CD4-positive, alpha-beta memory T cell (primary cell): ENCODE measurements around the gene PRDM2. TPM values are rescaled to one million over a fixed set of nuclear protein-coding genes. Genes with fewer than 3 reads are reported as not detected.

Experiments
- CTCF ChIA-PET: fragments of 350-600 bp; sonication (Branson Sonifier 250); formaldehyde crosslinking; loops from one replicate; lab custom pipeline; 2021; ENCODE audit warnings: inconsistent platforms; ENCODE audit not compliant: partially characterized antibody; lab: Charles Lee
- POLR2A ChIA-PET: fragments of 350-600 bp; sonication (Branson Sonifier 250); formaldehyde crosslinking; loops from one replicate; lab custom pipeline; 2021; ENCODE audit not compliant: partially characterized antibody; lab: Charles Lee
- DNase-seq, 5 donors: peaks; one replicate each; pipeline versions ENCODE4 v3.0.0 to v3.0.0-alpha.2; 2020 to 2022; ENCODE audit warnings: mixed read lengths in 1 of 5
- H3K27ac ChIP-seq: one replicate; pipeline ENCODE4 v1.7.0; 2013; ENCODE audit warnings: low read depth, low read length
- H3K27me3 ChIP-seq: 2 replicates; pipeline ENCODE4 v1.7.0; 2013; ENCODE audit warnings: mild to moderate bottlenecking, low read length, moderate library complexity; ENCODE audit not compliant: insufficient read depth
- H3K36me3 ChIP-seq: 2 replicates; pipeline ENCODE4 v1.7.0; 2013; ENCODE audit warnings: mild to moderate bottlenecking, low read length, moderate library complexity; ENCODE audit not compliant: insufficient read depth
- H3K4me1 ChIP-seq: 2 replicates; pipeline ENCODE4 v1.7.0; 2013; ENCODE audit warnings: mild to moderate bottlenecking, low read length, moderate library complexity; ENCODE audit not compliant: insufficient read depth
- H3K4me3 ChIP-seq, 2 donors: one replicate each; pipeline ENCODE4 v1.7.0; 2013; ENCODE audit warnings: low read length in 2 of 2, mild to moderate bottlenecking in 1 of 2
- H3K9me3 ChIP-seq, 2 donors: one replicate each; pipeline ENCODE4 v1.7.0; 2013; ENCODE audit warnings: low read length in 2 of 2, control low read depth in 1 of 2; ENCODE audit not compliant: control insufficient read depth in 1 of 2
- H3K27ac Mint-ChIP-seq, 7 donors: one replicate each; pipeline ENCODE4 v1.8.0; 2020 to 2021; ENCODE audit warnings: mixed read lengths in 7 of 7, mild to moderate bottlenecking in 6 of 7, inconsistent platforms in 3 of 7, moderate library complexity in 3 of 7
- H3K27me3 Mint-ChIP-seq, 2 donors: one replicate each; pipeline ENCODE4 v1.8.0; 2020 to 2021; ENCODE audit warnings: mixed read lengths in 2 of 2
- H3K36me3 Mint-ChIP-seq, 2 donors: one replicate each; pipeline ENCODE4 v1.8.0; 2020 to 2021; ENCODE audit warnings: mixed read lengths in 2 of 2, inconsistent platforms in 1 of 2, mild to moderate bottlenecking in 1 of 2
- H3K4me1 Mint-ChIP-seq, 4 donors: one replicate each; pipeline ENCODE4 v1.8.0; 2020 to 2021; ENCODE audit warnings: mixed read lengths in 4 of 4, mild to moderate bottlenecking in 1 of 4
- H3K4me3 Mint-ChIP-seq, 8 donors: one replicate each; pipeline ENCODE4 v1.8.0; 2020 to 2021; ENCODE audit warnings: mixed read lengths in 8 of 8, mild to moderate bottlenecking in 7 of 8, moderate library complexity in 6 of 8, inconsistent platforms in 3 of 8
- H3K9me3 Mint-ChIP-seq, 8 donors: one replicate each; pipeline ENCODE4 v1.8.0; 2020 to 2021; ENCODE audit warnings: mixed read lengths in 8 of 8, mild to moderate bottlenecking in 5 of 8, inconsistent platforms in 3 of 8, moderate library complexity in 1 of 8
- intact Hi-C: fragments of 100-400 bp; cut with micrococcal nuclease; formaldehyde crosslinking; loops from one replicate; pipeline ENCODE4 v1.15.1; 2023
- polyA plus RNA-seq, 2 donors: library from polyadenylated mRNA; unstranded; fragments of 300-500 nt; fragmentation: Illumina TruSeq; gene quantifications; one replicate each; pipeline ENCODE4 v1.2.3, GENCODE V29; 2021
- total RNA-seq, 2 experiments: library from RNA; stranded (reverse); gene quantifications; one replicate each; pipeline ENCODE4 v1.2.3, GENCODE V29; 2021

The PRDM2 gene
- total and polyA plus RNA-seq, 4 experiments from 2014 or later: 6.7 to 118 (median 68.3) TPM

DNA sequence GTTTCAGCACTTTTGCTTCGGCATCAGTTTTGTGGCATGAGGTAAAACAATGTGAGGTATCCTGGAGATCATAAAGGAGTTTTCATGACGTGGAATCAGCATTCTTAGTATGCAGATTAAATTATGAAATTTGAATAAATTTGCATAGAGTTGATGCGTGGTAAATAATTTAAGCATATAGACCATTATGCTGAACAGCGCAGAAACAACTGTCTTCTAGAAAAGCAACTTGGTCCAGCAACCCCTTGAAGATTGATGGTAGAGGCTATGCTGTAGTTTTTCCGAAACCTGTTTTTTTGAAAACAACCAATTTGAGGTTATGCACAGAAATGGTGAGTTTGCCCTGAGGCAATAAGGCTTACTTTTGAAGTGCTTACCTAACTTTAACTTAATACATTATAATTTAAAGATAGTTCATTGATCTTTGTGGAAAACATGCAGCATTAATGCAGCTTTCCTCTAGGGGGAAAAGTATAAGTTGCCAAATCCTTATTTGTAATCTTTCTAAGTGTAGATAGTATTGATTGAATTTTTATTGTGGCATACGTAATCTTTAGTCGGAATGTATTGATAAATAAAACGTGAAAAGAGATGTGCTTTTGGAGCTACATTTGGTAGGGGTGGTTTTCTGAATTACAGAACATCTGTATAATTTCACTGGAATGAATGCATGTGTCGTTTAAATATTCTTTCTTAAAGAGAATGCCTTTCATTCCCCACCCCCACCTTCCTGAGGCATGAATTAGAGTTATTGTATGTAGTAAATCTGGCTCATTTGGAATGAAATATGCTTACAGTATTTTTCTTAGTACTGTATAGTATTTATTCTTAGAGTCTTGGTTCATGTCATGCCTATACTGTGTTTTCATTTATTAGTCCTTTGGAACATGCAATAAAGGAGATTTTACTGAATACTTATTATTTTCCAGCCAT is 3.8 kb downstream of the PRDM2 start:
- DNase-seq: no peak
- Mint-ChIP-seq H3K9me3 (peaks cover 0 to 4% (median 0%) of the 10 kb centered on the region in 8 donors), H3K27ac (peak overlapping the region; percentile 98 to 100 (median 100)), H3K4me1 (peaks cover 51 to 77% (median 65%) of the 10 kb centered on the region in 4 donors), H3K36me3 (peaks cover 4 to 21% of the 10 kb centered on the region in 2 donors), H3K4me3 (peak overlapping the region in 3 of 8 donors; percentile 28 to 97 (median 50)), H3K27me3 (no peaks in the 10 kb centered on the region)
- Histone ChIP-seq H3K36me3 (no peaks in the 10 kb centered on the region), H3K4me3 (no peak overlapping the region), H3K4me1 (peaks cover 44% of the 10 kb centered on the region), H3K27me3 (no peaks in the 10 kb centered on the region), H3K27ac (peak overlapping the region; percentile 92), H3K9me3 (no peaks in the 10 kb centered on the region)
- CTCF ChIA-PET: interaction anchor here (1.4 to 4.0 kb wide), 3 partner anchors 8 to 26 kb away, joined by 3 to 21 read pairs (median 9); no protein-coding TSS in a partner anchor
- intact Hi-C loops: no loop called here
- POLR2A ChIA-PET: interaction anchor here (3.8 to 6.9 kb wide), 2 partner anchors 22 to 45 kb away, joined by 31 to 61 read pairs; no protein-coding TSS in a partner anchor

DNA sequence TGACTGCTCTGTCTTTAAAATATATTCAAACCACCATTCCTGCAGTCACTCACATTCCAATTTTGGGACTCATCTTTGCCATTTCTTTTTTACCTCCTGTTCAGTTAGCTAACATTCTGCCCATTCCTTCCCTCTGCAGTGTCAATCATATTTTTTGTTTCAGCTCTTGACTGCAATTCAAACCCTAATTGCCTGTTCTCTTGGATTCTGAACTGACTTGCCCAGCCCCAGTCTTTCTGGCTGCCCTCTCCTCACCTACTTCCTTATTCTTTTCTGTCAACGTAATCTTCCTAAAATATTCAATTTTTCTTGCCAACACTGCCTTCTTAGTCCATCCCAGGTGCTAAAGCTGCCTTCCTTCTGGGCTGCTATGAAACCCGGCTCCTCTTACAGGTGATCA is 6.1 kb downstream of the PRDM2 start:
- Mint-ChIP-seq H3K4me1 (peaks cover 48 to 74% (median 57%) of the 10 kb centered on the region in 4 donors), H3K27me3 (no peaks in the 10 kb centered on the region), H3K36me3 (peaks cover 4 to 13% of the 10 kb centered on the region in 2 donors), H3K4me3 (peak overlapping the region in 5 of 8 donors; percentile 3 to 65 (median 23)), H3K27ac (peak overlapping the region in 6 of 7 donors; percentile 8 to 82 (median 50)), H3K9me3 (no peaks in the 10 kb centered on the region)
- Histone ChIP-seq H3K36me3 (no peaks in the 10 kb centered on the region), H3K27me3 (no peaks in the 10 kb centered on the region), H3K9me3 (no peaks in the 10 kb centered on the region), H3K4me1 (peaks cover 31% of the 10 kb centered on the region), H3K27ac (no peak overlapping the region), H3K4me3 (no peak overlapping the region)
- ChIA-PET POLR2A (no interaction called here), CTCF (interaction anchor here (0.7 kb wide), 2 partner anchors 13 to 49 kb away, joined by 3 to 4 read pairs; no protein-coding TSS in a partner anchor)
- no peak for DNase-seq
- intact Hi-C loops: no loop called here

DNA sequence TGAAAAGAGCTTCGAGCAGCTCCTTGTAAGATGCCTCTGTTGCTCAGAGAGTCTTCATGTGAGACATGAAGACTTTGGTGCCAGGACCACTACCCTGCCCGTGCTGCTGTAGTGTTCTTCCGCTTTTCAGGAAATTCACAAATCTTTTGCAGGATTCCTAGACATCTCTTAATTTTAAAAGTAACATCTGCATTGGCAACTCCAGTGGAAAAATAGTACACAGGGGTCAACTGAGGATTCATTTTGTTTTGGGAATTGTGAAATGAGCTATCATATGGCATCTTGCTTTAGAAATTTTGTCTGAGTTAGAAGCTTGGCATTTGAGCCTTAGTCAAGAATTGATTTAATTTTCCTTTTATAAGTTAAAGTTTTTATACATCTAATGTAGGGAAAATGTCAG is 7.2 kb downstream of the PRDM2 start:
- H3K27me3 Mint-ChIP-seq: no peaks in the 10 kb centered on the region
- H3K4me1 Mint-ChIP-seq: peaks cover 41 to 73% (median 54%) of the 10 kb centered on the region in 4 donors
- Histone ChIP-seq H3K4me1 (peaks cover 22% of the 10 kb centered on the region), H3K36me3 (no peaks in the 10 kb centered on the region), H3K27me3 (no peaks in the 10 kb centered on the region), H3K4me3 (no peak overlapping the region), H3K27ac (no peak overlapping the region), H3K9me3 (no peaks in the 10 kb centered on the region)
- ChIA-PET CTCF (interaction anchor here (0.8 to 2.2 kb wide), 2 partner anchors 9 to 19 kb away, joined by 3 to 9 read pairs; no protein-coding TSS in a partner anchor), POLR2A (interaction anchor here (2.2 kb wide), 1 partner anchor 42 kb away, joined by 7 read pairs; no protein-coding TSS in a partner anchor)
- intact Hi-C loops: no loop called here
- no peak overlapping the region for H3K4me3 Mint-ChIP-seq
- no peak for DNase-seq
- no peaks in the 10 kb centered on the region for H3K9me3 Mint-ChIP-seq
- peak overlapping the region in 1 of 7 donors; percentile 13 for H3K27ac Mint-ChIP-seq
- H3K36me3 Mint-ChIP-seq: peaks cover 4 to 11% of the 10 kb centered on the region in 2 donors

DNA sequence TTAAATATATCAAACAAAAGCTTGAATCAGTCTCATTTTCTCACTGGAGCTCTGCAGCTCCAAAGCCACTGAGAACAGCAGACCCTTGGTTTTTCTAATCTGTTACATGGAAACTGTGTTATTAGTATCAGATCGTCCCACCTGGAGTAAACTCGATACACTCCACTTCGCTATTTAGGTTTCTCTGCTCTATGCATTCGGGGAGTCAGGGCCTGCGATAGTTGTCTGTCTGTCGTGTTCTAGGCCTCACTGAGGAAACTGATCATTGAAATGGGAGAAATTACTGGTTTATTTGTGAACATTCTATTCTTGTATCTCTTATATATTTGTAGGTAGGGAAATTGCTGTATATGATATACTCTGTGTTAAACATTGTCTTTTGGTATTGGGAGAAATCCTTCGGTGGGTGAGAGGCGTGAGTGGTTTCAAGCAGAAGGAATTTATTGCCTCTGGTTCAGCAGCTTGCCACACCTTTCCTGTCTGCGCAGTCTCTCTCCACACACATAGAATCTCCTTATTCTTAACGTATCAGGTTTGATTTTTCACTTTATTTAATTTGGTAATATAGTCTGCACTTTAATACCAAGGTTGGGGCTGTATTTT is 8.5 kb downstream of the PRDM2 start:
- Histone ChIP-seq H3K36me3 (no peaks in the 10 kb centered on the region), H3K4me3 (no peak overlapping the region), H3K4me1 (peaks cover 14% of the 10 kb centered on the region), H3K27ac (no peak overlapping the region), H3K9me3 (no peaks in the 10 kb centered on the region), H3K27me3 (no peaks in the 10 kb centered on the region)
- DNase-seq: no peak
- Mint-ChIP-seq H3K36me3 (peaks cover 4% of the 10 kb centered on the region in 2 donors), H3K4me3 (no peak overlapping the region), H3K27me3 (no peaks in the 10 kb centered on the region), H3K27ac (peak overlapping the region in 5 of 7 donors; percentile 17 to 57 (median 43)), H3K4me1 (peaks cover 37 to 72% (median 53%) of the 10 kb centered on the region in 4 donors), H3K9me3 (no peaks in the 10 kb centered on the region)
- POLR2A ChIA-PET: interaction anchor here (0.9 to 2.2 kb wide), 2 partner anchors 17 to 41 kb away, joined by 3 to 7 read pairs; no protein-coding TSS in a partner anchor
- intact Hi-C loops: no loop called here
- CTCF ChIA-PET: interaction anchor here (2.2 kb wide), 1 partner anchor 17 kb away, joined by 9 read pairs; no protein-coding TSS in a partner anchor

DNA sequence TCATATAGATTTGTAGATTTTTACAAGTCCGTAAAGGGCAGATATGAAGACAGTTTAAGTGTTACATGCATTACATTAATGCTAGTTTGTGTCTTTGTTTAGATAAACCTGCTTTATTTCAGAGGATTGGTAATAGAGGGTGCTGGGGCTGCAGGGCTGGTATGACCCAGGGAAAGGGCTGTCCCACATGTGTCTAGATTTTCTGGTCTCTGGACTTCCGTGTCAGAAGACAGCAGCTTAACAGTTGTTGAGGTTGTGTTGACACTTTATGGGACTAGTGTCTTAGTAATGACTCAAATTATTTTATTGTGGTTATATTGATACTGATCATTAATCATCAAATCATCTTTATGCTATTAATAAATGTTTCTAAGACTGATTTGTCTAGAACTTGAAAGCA is 10.1 kb downstream of the PRDM2 start:
- POLR2A ChIA-PET: no interaction called here
- Mint-ChIP-seq H3K9me3 (no peaks in the 10 kb centered on the region), H3K27me3 (no peaks in the 10 kb centered on the region), H3K27ac (no peak overlapping the region), H3K36me3 (peaks cover 2 to 8% of the 10 kb centered on the region in 2 donors), H3K4me3 (peak overlapping the region in 1 of 8 donors; percentile 1), H3K4me1 (peaks cover 32 to 65% (median 49%) of the 10 kb centered on the region in 4 donors)
- Histone ChIP-seq H3K4me1 (no peaks in the 10 kb centered on the region), H3K36me3 (no peaks in the 10 kb centered on the region), H3K27ac (no peak overlapping the region), H3K9me3 (no peaks in the 10 kb centered on the region), H3K4me3 (no peak overlapping the region), H3K27me3 (no peaks in the 10 kb centered on the region)
- CTCF ChIA-PET: no interaction called here
- intact Hi-C loops: no loop called here
- DNase-seq: no peak

DNA sequence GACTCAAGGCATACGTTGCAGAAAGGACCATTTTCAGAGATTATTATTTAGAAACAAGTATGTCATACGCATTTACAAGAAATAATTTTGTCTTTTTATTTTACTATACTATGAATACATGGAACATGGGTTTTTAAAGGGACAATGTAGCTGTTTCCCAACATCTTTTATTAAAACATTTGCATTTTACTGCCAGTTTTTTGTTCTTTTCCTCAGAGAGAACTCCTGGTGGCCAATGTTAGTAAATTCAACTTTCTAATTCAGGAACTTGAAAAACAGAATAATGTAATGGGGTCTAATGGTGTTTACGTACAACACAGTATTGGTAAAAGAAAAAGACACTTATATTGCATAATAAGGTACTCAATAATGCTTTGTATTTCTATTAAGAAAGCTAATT is 14.9 kb downstream of the PRDM2 start:
- Histone ChIP-seq H3K9me3 (no peaks in the 10 kb centered on the region), H3K27ac (no peak overlapping the region), H3K4me1 (no peaks in the 10 kb centered on the region), H3K36me3 (no peaks in the 10 kb centered on the region), H3K4me3 (no peak overlapping the region), H3K27me3 (no peaks in the 10 kb centered on the region)
- no peaks in the 10 kb centered on the region for H3K9me3 Mint-ChIP-seq
- CTCF ChIA-PET: interaction anchor here (3.9 kb wide), 1 partner anchor 11 kb away, joined by 23 read pairs; no protein-coding TSS in a partner anchor
- H3K4me1 Mint-ChIP-seq: peaks cover 21 to 46% (median 36%) of the 10 kb centered on the region in 4 donors
- peaks cover 15 to 16% of the 10 kb centered on the region in 2 donors for H3K36me3 Mint-ChIP-seq
- DNase-seq: no peak
- H3K27ac Mint-ChIP-seq: no peak overlapping the region
- H3K27me3 Mint-ChIP-seq: no peaks in the 10 kb centered on the region
- intact Hi-C loops: no loop called here
- H3K4me3 Mint-ChIP-seq: no peak overlapping the region
- POLR2A ChIA-PET: interaction anchor here (1.2 kb wide), 1 partner anchor 14 kb away, joined by 3 read pairs; no protein-coding TSS in a partner anchor
